HG02588 (cell line): ENCODE data around the gene TEX19.
"Not testable (repeated sequence)": the region's sequence is repeated elsewhere in the genome, so short reads cannot be mapped to it uniquely, and the experiment has no call there.

ENCODE experiments used
- ATAC-seq: cut with Tn5 transposase; IDR thresholded peaks from one replicate; pipeline ENCODE4 v1.9.1; 2021; ENCODE audit warnings: mild to moderate bottlenecking, moderate library complexity; ENCODE audit not compliant: unreplicated experiment

The TEX19 gene

GRCh38 chr17:82373731-82374625 lies 14.9 kb downstream of the TEX19 start:
- ATAC-seq: no peak

- ATAC-seq: no peak
These were observed 15.7 kb downstream of the TEX19 start for GRCh38 chr17:82374626-82375331.

DNA sequence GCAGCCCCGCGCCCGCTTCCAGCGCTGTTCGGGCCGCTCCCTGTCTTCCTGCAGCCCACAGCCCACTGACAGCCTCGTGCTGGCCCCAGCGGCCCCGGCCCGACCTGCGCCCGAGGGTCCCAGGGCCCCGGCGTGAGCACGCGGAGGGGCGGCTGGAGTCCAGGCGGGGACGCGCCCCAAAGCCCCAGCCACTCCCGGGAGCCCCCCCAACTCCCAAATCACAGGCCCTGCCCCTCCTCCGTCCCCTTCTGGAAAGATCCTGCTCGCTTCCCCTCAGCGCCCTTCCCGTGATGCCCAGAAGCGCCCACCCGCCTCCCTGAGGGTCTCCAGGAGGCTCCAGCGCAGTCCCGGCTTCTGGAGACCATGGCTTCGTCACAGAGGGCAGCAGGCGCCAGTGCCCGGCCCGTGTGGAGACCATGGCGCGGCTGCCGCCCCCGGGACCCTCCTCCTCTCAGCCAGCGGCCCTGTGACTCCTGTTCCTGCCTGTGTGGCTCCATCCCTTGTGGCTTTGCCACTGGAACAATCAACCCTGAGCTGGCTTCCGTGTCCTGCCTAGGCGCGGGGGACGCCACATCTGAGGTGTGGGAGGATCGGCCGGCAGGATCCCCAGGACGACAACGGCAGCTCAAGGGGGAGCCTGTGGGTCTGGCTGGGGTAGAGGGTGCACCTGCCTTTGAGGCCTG lies 16.5 kb downstream of the TEX19 start:
- ATAC-seq: no peak

DNA sequence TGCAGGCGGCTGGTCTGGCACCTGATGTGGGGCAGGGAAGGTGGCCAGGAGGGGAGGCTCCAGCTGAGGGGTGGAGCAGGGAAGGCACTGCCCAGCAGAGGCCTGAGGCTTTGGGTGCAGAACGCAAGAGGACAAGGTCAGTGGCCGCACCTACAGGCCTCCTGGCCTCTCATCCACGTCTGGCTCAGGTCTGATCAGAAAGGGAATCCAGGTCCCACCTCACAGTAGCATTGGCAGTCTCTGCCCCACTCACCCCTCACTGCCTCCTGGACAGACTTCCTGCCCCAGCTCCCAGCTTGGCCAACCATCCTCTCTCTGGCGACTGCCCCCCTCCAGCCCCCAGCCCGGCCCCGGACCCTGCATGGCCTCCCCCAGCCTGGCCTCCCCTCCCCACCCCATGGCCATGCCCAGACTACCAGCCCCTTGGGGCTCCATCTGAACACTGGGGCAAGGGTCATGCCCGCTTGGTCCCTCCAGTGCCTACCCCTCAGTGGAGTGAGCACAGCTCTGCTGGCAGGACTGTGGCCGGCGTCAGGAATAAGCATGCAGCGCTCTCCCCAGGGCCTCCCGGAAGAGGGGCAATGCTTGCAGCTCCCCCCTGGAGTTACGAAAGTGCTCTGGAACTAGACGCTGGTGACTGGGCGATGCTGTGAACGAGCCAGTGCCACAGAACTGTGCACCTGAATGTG lies 17.1 kb downstream of the TEX19 start:
- no peak for ATAC-seq

- not testable (repeated sequence) for ATAC-seq
These were observed 18.2 kb downstream of the TEX19 start for GRCh38 chr17:82377294-82377693.

- ATAC-seq: no peak
These were observed 19.1 kb downstream of the TEX19 start for GRCh38 chr17:82377924-82378740.

- ATAC-seq: no peak
These were observed 19.6 kb downstream of the TEX19 start for GRCh38 chr17:82378741-82379021.

DNA sequence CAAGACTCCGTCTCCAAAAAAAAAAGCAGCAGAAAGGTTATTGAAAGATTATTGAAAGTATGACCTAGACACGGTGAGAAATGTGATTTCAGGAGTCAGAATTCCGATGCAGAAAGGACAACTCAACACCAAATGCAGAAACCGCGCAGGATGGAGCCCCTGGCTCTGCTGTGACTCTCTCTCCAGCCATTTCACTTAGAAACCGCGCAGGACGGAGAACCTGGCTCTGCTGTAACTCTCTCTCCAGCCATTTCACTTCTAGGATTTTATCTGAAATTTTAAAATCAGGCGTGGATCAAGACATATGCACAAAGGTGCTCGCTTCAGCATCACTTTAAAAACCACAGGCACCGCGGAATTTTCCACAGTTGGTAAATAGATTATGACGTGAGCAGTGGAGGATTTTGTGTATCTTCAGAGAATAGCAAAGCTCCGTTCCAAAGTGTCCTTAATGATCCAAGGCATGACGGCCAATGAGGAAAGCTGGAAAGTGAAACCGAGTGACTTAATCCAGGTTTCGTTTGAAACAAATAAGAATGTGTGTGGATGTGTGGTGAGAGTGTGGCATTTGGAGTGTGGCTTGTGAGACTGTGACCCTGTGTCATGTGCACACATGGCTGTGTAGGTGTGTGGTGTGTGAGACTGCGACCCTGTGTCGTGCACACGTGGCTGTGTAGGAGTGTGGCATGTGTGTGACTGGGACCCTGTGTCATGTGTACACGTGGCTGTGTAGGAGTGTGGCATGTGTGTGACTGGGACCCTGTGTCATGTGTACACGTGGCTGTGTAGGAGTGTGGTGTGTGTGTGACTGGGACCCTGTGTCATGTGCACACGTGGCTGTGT lies 22.0 kb downstream of the TEX19 start:
- no peak for ATAC-seq

DNA sequence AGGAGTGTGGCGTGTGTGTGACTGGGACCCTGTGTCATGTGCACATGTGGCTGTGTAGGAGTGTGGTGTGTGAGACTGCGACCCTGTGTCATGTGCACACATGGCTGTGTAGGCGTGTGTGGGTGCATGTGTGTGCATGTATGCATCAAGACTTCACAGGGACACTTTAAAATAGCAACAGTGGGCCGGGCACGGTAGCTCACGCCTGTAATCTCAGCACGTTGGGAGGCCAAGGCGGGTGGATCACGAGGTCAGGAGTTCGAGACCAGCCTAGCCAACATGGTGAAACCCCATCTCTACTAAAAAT lies 22.6 kb downstream of the TEX19 start:
- not testable (repeated sequence) for ATAC-seq

GRCh38 chr17:82382220-82382932 lies 23.3 kb downstream of the TEX19 start:
- not testable (repeated sequence) for ATAC-seq

GRCh38 chr17:82382933-82383255 lies 23.8 kb downstream of the TEX19 start:
- ATAC-seq: no peak

- no peak for ATAC-seq
These were observed 24.4 kb downstream of the TEX19 start for GRCh38 chr17:82383411-82383810.

- ATAC-seq: no peak
These were observed 25.1 kb downstream of the TEX19 start for GRCh38 chr17:82384051-82384729.

DNA sequence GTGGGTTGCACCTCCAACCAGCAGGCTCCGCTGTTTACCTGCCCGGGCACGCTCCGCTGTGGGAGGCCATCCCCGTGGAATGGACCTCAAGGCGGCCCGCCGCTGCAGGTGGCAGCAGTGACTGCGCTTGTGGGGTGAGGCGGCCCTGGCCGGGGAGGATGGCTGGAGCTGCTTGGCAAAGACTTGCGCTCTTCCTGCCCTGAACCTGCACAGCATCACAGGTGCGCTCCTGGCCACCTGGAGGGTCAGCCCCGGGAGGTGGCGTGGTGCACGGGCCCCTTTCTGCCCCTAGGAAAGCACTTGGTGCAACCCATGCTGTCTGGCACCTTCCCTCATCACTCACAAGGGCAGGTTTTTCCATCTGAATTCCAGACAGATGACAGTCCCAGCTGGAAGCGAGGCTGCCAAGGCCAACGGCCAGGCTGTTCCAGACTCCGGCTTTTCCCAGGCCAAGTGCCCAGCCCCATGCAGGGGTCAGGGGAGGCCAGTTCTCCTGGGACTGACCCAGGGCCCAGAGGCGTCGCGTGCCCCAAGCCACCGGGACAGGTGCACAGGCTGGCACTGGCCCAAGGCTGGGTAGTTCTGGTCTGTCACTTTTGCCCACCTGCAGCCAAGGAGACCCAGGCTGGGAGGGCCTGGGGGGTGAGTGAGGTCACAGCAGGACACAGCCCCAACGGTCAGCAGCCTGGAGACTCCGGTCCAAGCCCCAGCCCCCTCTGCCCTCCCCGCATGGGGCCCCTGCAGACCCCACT lies 25.9 kb downstream of the TEX19 start:
- ATAC-seq: no peak

DNA sequence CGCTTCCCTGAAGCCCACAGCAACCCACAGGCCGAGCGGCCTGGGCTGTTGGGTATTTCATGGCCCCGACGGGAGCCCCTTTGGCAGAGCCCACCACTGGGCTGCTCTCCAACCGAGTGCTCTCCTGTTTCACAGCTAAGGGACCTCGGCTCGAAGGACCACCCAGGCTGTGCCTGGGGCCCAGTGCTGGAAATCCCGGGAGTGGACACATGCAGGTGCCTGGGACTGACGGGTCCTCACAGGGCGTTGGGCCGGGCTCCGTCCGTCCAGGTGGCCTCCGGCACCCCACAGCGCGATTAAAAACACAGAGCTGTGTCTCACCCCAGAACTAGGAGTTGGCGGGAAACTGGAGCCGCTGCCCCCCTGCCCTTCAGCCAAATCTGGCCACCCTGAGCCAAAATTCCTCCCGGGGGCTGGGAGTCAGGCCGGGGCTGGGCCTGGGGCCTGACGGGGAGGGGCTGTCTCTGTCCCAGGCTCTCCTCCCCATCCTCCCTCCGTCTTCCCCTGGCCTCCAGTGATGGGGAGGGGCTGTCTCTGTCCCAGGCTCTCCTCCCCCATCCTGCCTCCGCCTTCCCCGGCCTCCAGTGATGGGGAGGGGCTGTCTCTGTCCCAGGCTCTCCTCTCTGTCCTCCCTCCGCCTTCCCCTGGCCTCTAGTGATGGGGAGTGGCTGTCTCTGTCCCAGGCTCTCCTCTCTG lies 26.7 kb downstream of the TEX19 start:
- no peak for ATAC-seq

- no peak for ATAC-seq
These were observed 27.3 kb downstream of the TEX19 start for GRCh38 chr17:82386255-82386831.
